H9 (cell line): Measurements from ENCODE around the gene PIM2. TPM values are rescaled to one million over a fixed set of nuclear protein-coding genes. Genes with fewer than 3 reads are reported as not detected.

ENCODE experiments used
- DNase-seq: peaks from one replicate; pipeline ENCODE4 v3.0.0-alpha.2; 2017
- H2AFZ ChIP-seq: one replicate; pipeline ENCODE4 v1.6.1; 2013; ENCODE audit warnings: mild to moderate bottlenecking, low read length, control low read depth, moderate library complexity
- H2AK5ac ChIP-seq: 2 replicates; pipeline ENCODE4 v1.6.1; 2013; ENCODE audit warnings: low read length, control low read depth, mixed read lengths; ENCODE audit not compliant: insufficient read length
- H2BK120ac ChIP-seq: one replicate; pipeline ENCODE4 v1.6.1; 2013; ENCODE audit warnings: low read depth, mild to moderate bottlenecking, low read length, control low read depth, inconsistent platforms; ENCODE audit not compliant: poor library complexity, severe bottlenecking
- H2BK12ac ChIP-seq: 2 replicates; pipeline ENCODE4 v1.6.1; 2013; ENCODE audit warnings: low read length, control low read depth, mixed read lengths, low read depth; ENCODE audit not compliant: insufficient read length
- H2BK15ac ChIP-seq: 2 replicates; pipeline ENCODE4 v1.6.1; 2013; ENCODE audit warnings: low read depth, low read length, control low read depth
- H2BK20ac ChIP-seq: one replicate; pipeline ENCODE4 v1.6.1; 2013; ENCODE audit warnings: low read depth, mild to moderate bottlenecking, low read length, control low read depth, inconsistent platforms; ENCODE audit not compliant: poor library complexity, severe bottlenecking
- H2BK5ac ChIP-seq: 2 replicates; pipeline ENCODE4 v1.6.1; 2013; ENCODE audit warnings: low read length, control low read depth, mixed read lengths; ENCODE audit not compliant: insufficient read length
- H3K14ac ChIP-seq: 2 replicates; pipeline ENCODE4 v1.6.1; 2013; ENCODE audit warnings: low read length, control low read depth; ENCODE audit not compliant: insufficient read depth
- H3K18ac ChIP-seq: 2 replicates; pipeline ENCODE4 v1.6.1; 2013; ENCODE audit warnings: low read depth, mild to moderate bottlenecking, mixed read lengths, low read length, control low read depth; ENCODE audit not compliant: insufficient read length
- H3K23ac ChIP-seq: 2 replicates; pipeline ENCODE4 v1.6.1; 2013; ENCODE audit warnings: low read length, control low read depth, mixed read lengths, low read depth; ENCODE audit not compliant: insufficient read length
- H3K23me2 ChIP-seq: 2 replicates; pipeline ENCODE4 v1.6.1; 2013; ENCODE audit warnings: low read depth, mild to moderate bottlenecking, mixed read lengths, low read length, control low read depth; ENCODE audit not compliant: insufficient read length, poor library complexity, severe bottlenecking
- H3K27ac ChIP-seq: 2 replicates; pipeline ENCODE4 v1.5.1; 2013; ENCODE audit warnings: low read length, control low read depth, mixed read lengths, low read depth; ENCODE audit not compliant: insufficient read length
- H3K27me3 ChIP-seq: 2 replicates; pipeline ENCODE4 v1.6.1; 2013; ENCODE audit warnings: low read length, control low read depth, inconsistent platforms; ENCODE audit not compliant: insufficient read depth
- H3K4ac ChIP-seq: 2 replicates; pipeline ENCODE4 v1.6.1; 2013; ENCODE audit warnings: low read depth, mild to moderate bottlenecking, control low read depth, inconsistent platforms, low read length, moderate library complexity
- H3K4me1 ChIP-seq: 2 replicates; pipeline ENCODE4 v1.6.1; 2013; ENCODE audit warnings: low read length, control low read depth, inconsistent platforms; ENCODE audit not compliant: insufficient read depth
- H3K4me2 ChIP-seq: 2 replicates; pipeline ENCODE4 v1.6.1; 2013; ENCODE audit warnings: low read length, control low read depth, mixed read lengths; ENCODE audit not compliant: insufficient read length, insufficient read depth
- H3K56ac ChIP-seq: 2 replicates; pipeline ENCODE4 v1.6.1; 2013; ENCODE audit warnings: low read depth, mild to moderate bottlenecking, mixed read lengths, low read length, control low read depth; ENCODE audit not compliant: insufficient read length
- H3K79me1 ChIP-seq: 2 replicates; pipeline ENCODE4 v1.6.1; 2013; ENCODE audit warnings: low read depth, mild to moderate bottlenecking, moderate library complexity, low read length, control low read depth, inconsistent platforms; ENCODE audit not compliant: insufficient read depth, poor library complexity, severe bottlenecking
- H3K79me2 ChIP-seq: 2 replicates; pipeline ENCODE4 v1.6.1; 2013; ENCODE audit warnings: low read length, control low read depth, inconsistent platforms; ENCODE audit not compliant: insufficient read depth
- H3K9ac ChIP-seq: 2 replicates; pipeline ENCODE4 v1.6.1; 2013; ENCODE audit warnings: low read length, control low read depth, mixed read lengths; ENCODE audit not compliant: insufficient read length; ENCODE audit errors: extremely low read depth
- H3K9me3 ChIP-seq: one replicate; pipeline ENCODE4 v1.6.1; 2013; ENCODE audit warnings: low read depth, low read length, inconsistent platforms; ENCODE audit not compliant: control insufficient read depth
- H3T11ph ChIP-seq: one replicate; pipeline ENCODE4 v1.6.1; 2013; ENCODE audit warnings: mild to moderate bottlenecking, low read length, control low read depth, inconsistent platforms
- H4K20me1 ChIP-seq: one replicate; pipeline ENCODE4 v1.6.1; 2013; ENCODE audit not compliant: control insufficient read depth, insufficient read length, insufficient read depth
- H4K5ac ChIP-seq: 2 replicates; pipeline ENCODE4 v1.6.1; 2013; ENCODE audit warnings: low read depth, mild to moderate bottlenecking, mixed read lengths, low read length, control low read depth; ENCODE audit not compliant: insufficient read length
- H4K8ac ChIP-seq: replicated peaks from 2 replicates; pipeline ENCODE4 v1.6.1; 2013; ENCODE audit warnings: low read length, control low read depth, mixed read lengths, low read depth; ENCODE audit not compliant: insufficient read length
- H4K91ac ChIP-seq: 2 replicates; pipeline ENCODE4 v1.6.1; 2013; ENCODE audit warnings: low read depth, mild to moderate bottlenecking, moderate library complexity, mixed read lengths, low read length, control low read depth; ENCODE audit not compliant: insufficient read length
- H3K27ac Mint-ChIP-seq, 3 experiments: 2 replicates in 2 of 3; 3 replicates in 1 of 3; pipeline ENCODE4 v1.8.0; 2020 to 2021; ENCODE audit warnings: mixed read lengths in 3 of 3, mild to moderate bottlenecking in 1 of 3, moderate library complexity in 1 of 3
- H3K27me3 Mint-ChIP-seq: 2 replicates; pipeline ENCODE4 v1.8.0; 2021; ENCODE audit warnings: low read depth, mild to moderate bottlenecking, moderate library complexity, mixed read lengths
- H3K36me3 Mint-ChIP-seq, 3 experiments: 2 replicates in 2 of 3; 3 replicates in 1 of 3; pipeline ENCODE4 v1.8.0; 2020 to 2021; ENCODE audit warnings: low read depth in 3 of 3, mixed read lengths in 3 of 3; ENCODE audit not compliant: insufficient read depth in 1 of 3
- H3K4me1 Mint-ChIP-seq, 2 experiments: 2 replicates each; pipeline ENCODE4 v1.8.0; 2020; ENCODE audit warnings: mixed read lengths in 2 of 2
- H3K4me3 Mint-ChIP-seq, 2 experiments: 2 replicates in 1 of 2; 3 replicates in 1 of 2; pipeline ENCODE4 v1.8.0; 2020 to 2021; ENCODE audit warnings: mild to moderate bottlenecking in 2 of 2, mixed read lengths in 2 of 2, moderate library complexity in 1 of 2
- H3K9me3 Mint-ChIP-seq, 2 experiments: 2 replicates in 1 of 2; 3 replicates in 1 of 2; pipeline ENCODE4 v1.8.0; 2020; ENCODE audit warnings: mild to moderate bottlenecking in 2 of 2, mixed read lengths in 2 of 2, moderate library complexity in 1 of 2
- CTCF ChIP-seq: fragments of 200-600 bp; sonication (generic); conservative IDR thresholded peaks from 3 replicates; pipeline ENCODE4 v1.8.0; 2021; ENCODE audit warnings: antibody characterized with exemption, mild to moderate bottlenecking
- WGBS: extraction: QIAGEN DNeasy Blood & Tissue Kit; methylation state at CpG from one replicate; pipeline ENCODE4 v1.1.7; 2013; ENCODE audit warnings: missing lambda C conversion rate, low lambda C conversion rate, mixed read lengths; ENCODE audit not compliant: insufficient read length; ENCODE audit errors: extremely low coverage; 5-methylcytosine and 5-hydroxymethylcytosine counted together
- total RNA-seq: library from RNA; stranded (reverse); gene quantifications from 2 replicates; pipeline ENCODE4 v1.2.1, GENCODE V29; 2021

PIM2 gene
- total RNA-seq, 1 experiment from 2014 or later: 163 TPM

GRCh38 chrX:48965959-48966358 lies 47.1 kb upstream of the PIM2 start:
- no peak overlapping the region for H2BK20ac ChIP-seq
- no peak overlapping the region for H3K4ac ChIP-seq
- no peak overlapping the region for H2BK120ac ChIP-seq
- no peaks in the 10 kb centered on the region for H3K4me1 ChIP-seq
- Mint-ChIP-seq H3K36me3 (peaks cover 15 to 26% (median 24%) of the 10 kb centered on the region in 3 experiments; a peak in 6 of 7 replicates), H3K4me3 (no peak overlapping the region), H3K4me1 (peaks cover 7 to 14% of the 10 kb centered on the region in 2 experiments), H3K27me3 (no peaks in the 10 kb centered on the region; the same call in 1 of the 2 replicates), H3K27ac (no peak overlapping the region), H3K9me3 (peaks cover 68 to 78% of the 10 kb centered on the region in 2 experiments)
- H2AK5ac ChIP-seq: no peak overlapping the region
- no peak overlapping the region for H3K27ac ChIP-seq
- no peak for TF ChIP-seq CTCF
- no peak overlapping the region for H3K56ac ChIP-seq
- no peak overlapping the region for H4K91ac ChIP-seq
- no peak overlapping the region for H3K14ac ChIP-seq
- no peak overlapping the region for H3K9ac ChIP-seq
- H3K23ac ChIP-seq: no peak overlapping the region
- H3K4me2 ChIP-seq: no peak overlapping the region
- H3K18ac ChIP-seq: no peak overlapping the region
- H2AFZ ChIP-seq: no peak overlapping the region
- H2BK15ac ChIP-seq: no peak overlapping the region
- WGBS: no CpG with 5 or more reads among the region's 14 CpGs
- no peak overlapping the region for H2BK12ac ChIP-seq
- no peak overlapping the region for H2BK5ac ChIP-seq
- no peaks in the 10 kb centered on the region for H4K20me1 ChIP-seq
- no peak overlapping the region for H3T11ph ChIP-seq
- no peaks in the 10 kb centered on the region for H3K23me2 ChIP-seq
- H3K9me3 ChIP-seq: no peaks in the 10 kb centered on the region
- H3K79me2 ChIP-seq: no peaks in the 10 kb centered on the region
- H4K8ac ChIP-seq: no peak overlapping the region
- H3K79me1 ChIP-seq: no peaks in the 10 kb centered on the region
- H4K5ac ChIP-seq: no peak overlapping the region
- H3K27me3 ChIP-seq: no peaks in the 10 kb centered on the region
- no peak for DNase-seq
